A549 (cell line): ENCODE data around the gene NAV2. TPM values are rescaled to one million over a fixed set of nuclear protein-coding genes. Genes with fewer than 3 reads are reported as not detected.

ENCODE experiments used
- ATAC-seq, 2 experiments: fragments of 200-7000 bp in 1 of 2; fragments of >200 bp in 1 of 2; cut with Nextera tagmentation in 1 of 2; cut with Tn5 transposase in 1 of 2; 3 replicates each; pipeline versions ENCODE4 v1.8.0 to v1.9.1; 2018 to 2020; ENCODE audit warnings: mild to moderate bottlenecking in 1 of 2, moderate library complexity in 1 of 2
- CTCF ChIA-PET: fragments of 300-600 bp; sonication (Branson Sonifier 250); formaldehyde crosslinking; extraction: SDS; loops from one replicate; lab custom pipeline; 2021; ENCODE audit warnings: antibody characterized with exemption, inconsistent platforms; lab: Yijun Ruan, JAX
- POLR2A ChIA-PET: fragments of 350-600 bp; formaldehyde crosslinking; extraction: SDS; loops from one replicate; lab custom pipeline; 2021; ENCODE audit warnings: antibody characterized with exemption, inconsistent platforms; lab: Yijun Ruan, JAX
- DNase-seq, 2 experiments: peaks; one replicate each; pipeline versions ENCODE4 v3.0.0 to v3.0.0-alpha.2; 2011 to 2016; ENCODE audit warnings: low read depth in 1 of 2, low spot score in 1 of 2
- FAIRE-seq: peaks from 2 replicates; lab custom pipeline; 2011; peaks lifted over from hg19 to GRCh38; lab: Jason Lieb, UNC
- H3K27ac ChIP-seq, 2 experiments: fragments of >200 bp; sonication (Bioruptor Twin); formaldehyde crosslinking; 3 replicates each; pipeline ENCODE4 v1.5.1; 2016 to 2017
- H3K4me1 ChIP-seq: fragments of >200 bp; sonication (Bioruptor Twin); formaldehyde crosslinking; 3 replicates; pipeline ENCODE4 v1.6.1; 2016
- H3K4me2 ChIP-seq: fragments of >200 bp; sonication (Bioruptor Twin); formaldehyde crosslinking; 3 replicates; pipeline ENCODE4 v1.6.1; 2016
- H3K4me3 ChIP-seq: fragments of >200 bp; sonication (Bioruptor Twin); formaldehyde crosslinking; 3 replicates; pipeline ENCODE4 v1.5.1; 2016
- H3K9me3 ChIP-seq: fragments of >200 bp; sonication (Bioruptor Twin); formaldehyde crosslinking; 3 replicates; pipeline ENCODE4 v1.6.1; 2016
- ATOH8 ChIP-seq: fragments of 250-450 bp; sonication (Bioruptor Pico); IDR thresholded peaks from 2 replicates; pipeline ENCODE4 v1.5.0; 2020; ENCODE audit warnings: low read depth, mild to moderate bottlenecking, moderate library complexity
- CEBPB ChIP-seq, 2 experiments: fragments of >200 bp in 1 of 2; sonication (Bioruptor Twin) in 1 of 2; formaldehyde crosslinking in 1 of 2; IDR thresholded peaks; 2 replicates each; pipeline ENCODE4 v1.6.1; 2012 to 2016
- CHD2 ChIP-seq: fragments of 150-350 bp; IDR thresholded peaks from 2 replicates; pipeline ENCODE4 v1.6.1; 2014; ENCODE audit warnings: low read length; ENCODE audit not compliant: partially characterized antibody
- EHMT2 ChIP-seq: fragments of 200-600 bp; sonication (generic); IDR thresholded peaks from 2 replicates; pipeline ENCODE4 v1.6.1; 2016; ENCODE audit warnings: antibody characterized with exemption, low read depth, mild to moderate bottlenecking, moderate library complexity
- EP300 ChIP-seq, 2 experiments: fragments of >200 bp; sonication (Bioruptor Twin); formaldehyde crosslinking; IDR thresholded peaks; 2 replicates in 1 of 2; 3 replicates in 1 of 2; pipeline ENCODE4 v1.6.1; 2016 to 2017
- FOSL2 ChIP-seq, 2 experiments: fragments of 450-650 bp in 1 of 2; fragments of >200 bp in 1 of 2; sonication (Bioruptor Twin) in 1 of 2; formaldehyde crosslinking; IDR thresholded peaks; 2 replicates each; pipeline versions ENCODE4 v1.5.0 to v1.6.1; 2016 to 2020; ENCODE audit warnings: mild to moderate bottlenecking in 1 of 2, moderate library complexity in 1 of 2
- HEYL ChIP-seq: fragments of 250-450 bp; sonication (Bioruptor Pico); IDR thresholded peaks from 2 replicates; pipeline ENCODE4 v1.8.0; 2021; ENCODE audit warnings: mild to moderate bottlenecking, moderate library complexity
- HOXA7 ChIP-seq: fragments of 250-450 bp; sonication (Bioruptor Pico); IDR thresholded peaks from 2 replicates; pipeline ENCODE4 v1.5.0; 2020; ENCODE audit warnings: mild to moderate bottlenecking, moderate library complexity
- HOXB5 ChIP-seq: fragments of 250-450 bp; sonication (Bioruptor Pico); IDR thresholded peaks from 2 replicates; pipeline ENCODE4 v1.5.0; 2020; ENCODE audit warnings: mild to moderate bottlenecking, moderate library complexity
- JUN ChIP-seq, 2 experiments: fragments of >200 bp; sonication (Bioruptor Twin); formaldehyde crosslinking; IDR thresholded peaks; 2 replicates in 1 of 2; 3 replicates in 1 of 2; pipeline ENCODE4 v1.6.1; 2016 to 2017
- KDM1A ChIP-seq: fragments of 200-600 bp; sonication (generic); IDR thresholded peaks from 2 replicates; pipeline ENCODE4 v1.6.1; 2016; ENCODE audit warnings: low read depth, mild to moderate bottlenecking
- MAX ChIP-seq: IDR thresholded peaks from 2 replicates; pipeline ENCODE4 v1.6.1; 2012
- MAZ ChIP-seq: fragments of 150-350 bp; IDR thresholded peaks from 2 replicates; pipeline ENCODE4 v1.6.1; 2014; ENCODE audit warnings: antibody characterized with exemption, low read depth, low read length, borderline replicate concordance
- MYC ChIP-seq: IDR thresholded peaks from 2 replicates; pipeline ENCODE4 v1.6.1; 2012; ENCODE audit warnings: mild to moderate bottlenecking, inconsistent platforms, low read length, improper control_type of control experiment, borderline replicate concordance
- PHF8 ChIP-seq: fragments of 200-600 bp; sonication (generic); IDR thresholded peaks from 2 replicates; pipeline ENCODE4 v1.6.1; 2016; ENCODE audit warnings: low read depth, mild to moderate bottlenecking, antibody characterized with exemption, moderate library complexity, borderline replicate concordance
- POLR2AphosphoS2 ChIP-seq: conservative IDR thresholded peaks from 2 replicates; pipeline ENCODE4 v1.6.1; 2012; ENCODE audit warnings: low read length, improper control_type of control experiment, inconsistent platforms
- RAD21 ChIP-seq, 2 experiments: fragments of >200 bp in 1 of 2; sonication (Bioruptor Twin) in 1 of 2; formaldehyde crosslinking in 1 of 2; IDR thresholded peaks in 1 of 2; conservative IDR thresholded peaks in 1 of 2; 2 replicates in 1 of 2; 3 replicates in 1 of 2; pipeline ENCODE4 v1.6.1; 2012 to 2018; ENCODE audit warnings: inconsistent platforms in 1 of 2
- RARB ChIP-seq: fragments of 250-450 bp; sonication (Bioruptor Pico); IDR thresholded peaks from 2 replicates; pipeline ENCODE4 v1.8.0; 2021; ENCODE audit warnings: mild to moderate bottlenecking, moderate library complexity
- RCOR1 ChIP-seq: fragments of 150-350 bp; IDR thresholded peaks from 2 replicates; pipeline ENCODE4 v1.6.1; 2014; ENCODE audit warnings: antibody characterized with exemption, low read length, low read depth
- RFX5 ChIP-seq: fragments of 450-650 bp; IDR thresholded peaks from 2 replicates; pipeline ENCODE4 v1.7.1; 2014; ENCODE audit warnings: antibody characterized with exemption, mild to moderate bottlenecking, moderate library complexity
- TFCP2L1 ChIP-seq: fragments of 250-450 bp; sonication (Bioruptor Pico); IDR thresholded peaks from 2 replicates; pipeline ENCODE4 v1.5.0; 2021; ENCODE audit warnings: mild to moderate bottlenecking
- TP53 ChIP-seq: fragments of 250-450 bp; sonication (Bioruptor Pico); IDR thresholded peaks from 2 replicates; pipeline ENCODE4 v1.5.0; 2021; ENCODE audit warnings: mild to moderate bottlenecking, moderate library complexity
- ZC3H11A ChIP-seq: fragments of 450-650 bp; IDR thresholded peaks from 2 replicates; pipeline ENCODE4 v1.6.1; 2014; ENCODE audit warnings: antibody characterized with exemption, mild to moderate bottlenecking
- ZFP36 ChIP-seq: fragments of 450-650 bp; IDR thresholded peaks from 2 replicates; pipeline ENCODE4 v1.6.1; 2014; ENCODE audit warnings: borderline replicate concordance; ENCODE audit not compliant: partially characterized antibody
- ZSCAN20 ChIP-seq: fragments of 250-450 bp; sonication (Bioruptor Pico); IDR thresholded peaks from 2 replicates; pipeline ENCODE4 v1.8.0; 2022; ENCODE audit warnings: mild to moderate bottlenecking, moderate library complexity
- WGBS: methylation state at CpG from one replicate; pipeline ENCODE4 v1.1.6; 2017; ENCODE audit errors: missing lambda C conversion rate; 5-methylcytosine and 5-hydroxymethylcytosine counted together
- polyA plus RNA-seq, 4 experiments: library from polyadenylated mRNA; depleted of rRNA in 3 of 4; stranded (reverse); fragments of >200 nt; fragmentation: RNase III in 1 of 4; extraction: RNeasy Plus Mini Kit Qiagen cat#74134 plus additional on column Dnase treatment in 1 of 4; gene quantifications; 2 replicates in 3 of 4; 3 replicates in 1 of 4; pipeline ENCODE4 v1.2.3, GENCODE V29; 2011 to 2017
- TF ChIP-seq, protein P1 (sequence below): fragments of >200 bp; sonication (Bioruptor Twin); formaldehyde crosslinking; IDR thresholded peaks from 3 replicates; pipeline ENCODE4 v1.6.1; 2016

The NAV2 gene
- polyA plus RNA-seq, 2 of the 4 experiments (the other 2 are of a cell fraction): 4.9 to 19.8 TPM

DNA sequence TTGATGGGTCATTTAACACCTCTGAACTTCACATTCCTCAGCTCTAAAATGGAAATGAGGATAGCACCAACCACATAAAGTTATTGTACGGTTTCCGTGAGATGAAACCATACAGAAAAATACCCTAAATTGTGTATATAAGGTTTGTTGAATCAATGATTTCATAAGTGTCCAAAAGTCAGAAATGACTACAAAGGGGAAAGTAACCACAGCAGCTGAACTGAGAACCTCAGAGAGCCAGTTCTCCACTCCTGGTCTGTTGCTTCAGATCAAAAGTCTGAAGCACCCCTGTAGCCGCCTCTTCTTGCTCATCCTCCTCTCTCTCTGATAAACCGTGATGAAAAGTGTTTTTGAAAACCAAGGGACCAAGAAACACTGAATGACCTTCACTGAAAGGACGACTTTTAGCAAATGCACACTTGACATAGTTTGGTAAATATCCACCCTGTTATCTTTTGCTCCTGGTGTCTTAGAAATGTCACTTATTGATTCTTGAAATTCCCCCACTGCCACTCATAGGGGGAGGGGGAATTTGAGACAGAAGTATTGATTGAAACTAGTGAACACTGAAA lies 194.5 kb downstream of the NAV2 start:
- ATAC-seq: no peak
- ChIA-PET POLR2A (interaction anchor here (0.8 kb wide), 1 partner anchor 12 kb away, joined by 3 read pairs; no protein-coding TSS in a partner anchor), CTCF (interaction anchor here (0.7 to 10.2 kb wide), 26 partner anchors 9 to 836 kb away, joined by 3 to 96 read pairs (median 4); no protein-coding TSS in a partner anchor)
- Histone ChIP-seq H3K4me2 (no peak overlapping the region), H3K4me3 (no peak overlapping the region), H3K27ac (no peak overlapping the region), H3K4me1 (no peaks in the 10 kb centered on the region), H3K9me3 (no peaks in the 10 kb centered on the region)
- WGBS: 68% methylated on average over 5 of the region's 5 CpGs
- TF ChIP-seq, protein P1, sequence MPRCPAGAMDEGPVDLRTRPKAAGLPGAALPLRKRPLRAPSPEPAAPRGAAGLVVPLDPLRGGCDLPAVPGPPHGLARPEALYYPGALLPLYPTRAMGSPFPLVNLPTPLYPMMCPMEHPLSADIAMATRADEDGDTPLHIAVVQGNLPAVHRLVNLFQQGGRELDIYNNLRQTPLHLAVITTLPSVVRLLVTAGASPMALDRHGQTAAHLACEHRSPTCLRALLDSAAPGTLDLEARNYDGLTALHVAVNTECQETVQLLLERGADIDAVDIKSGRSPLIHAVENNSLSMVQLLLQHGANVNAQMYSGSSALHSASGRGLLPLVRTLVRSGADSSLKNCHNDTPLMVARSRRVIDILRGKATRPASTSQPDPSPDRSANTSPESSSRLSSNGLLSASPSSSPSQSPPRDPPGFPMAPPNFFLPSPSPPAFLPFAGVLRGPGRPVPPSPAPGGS: no peak
- no peak for TF ChIP-seq MAZ
- FAIRE-seq: no peak
- DNase-seq: no peak

GRCh38 chr11:19907839-19908238 lies 195.2 kb downstream of the NAV2 start:
- Histone ChIP-seq H3K4me3 (no peak overlapping the region), H3K4me2 (no peak overlapping the region), H3K9me3 (no peaks in the 10 kb centered on the region), H3K27ac (no peak overlapping the region), H3K4me1 (0 out of 3 replicates have a peak, but pooled peaks cover 4% of the 10 kb centered on the region)
- TF ChIP-seq MYC (no peak), JUN (IDR thresholded peaks at IDR 0.05) (no peak), EP300 (IDR thresholded peaks at IDR 0.05) (no peak), MAX (no peak), ATOH8 (CRISPR knock-in tag) (no peak), ZSCAN20 (CRISPR knock-in tag) (no peak), HEYL (CRISPR knock-in tag) (no peak), ZC3H11A (no peak), RCOR1 (no peak), CHD2 (no peak), POLR2AphosphoS2 (no peak)
- TF ChIP-seq, protein P1: no peak
- POLR2A ChIA-PET: no interaction called here
- ATAC-seq: no peak
- CTCF ChIA-PET: interaction anchor here (1.1 to 10.2 kb wide), 6 partner anchors 11 to 837 kb away, joined by 3 to 96 read pairs (median 16); no protein-coding TSS in a partner anchor
- FAIRE-seq: no peak
- DNase-seq: no peak
- WGBS: 87% methylated on average over 4 of the region's 4 CpGs

DNA sequence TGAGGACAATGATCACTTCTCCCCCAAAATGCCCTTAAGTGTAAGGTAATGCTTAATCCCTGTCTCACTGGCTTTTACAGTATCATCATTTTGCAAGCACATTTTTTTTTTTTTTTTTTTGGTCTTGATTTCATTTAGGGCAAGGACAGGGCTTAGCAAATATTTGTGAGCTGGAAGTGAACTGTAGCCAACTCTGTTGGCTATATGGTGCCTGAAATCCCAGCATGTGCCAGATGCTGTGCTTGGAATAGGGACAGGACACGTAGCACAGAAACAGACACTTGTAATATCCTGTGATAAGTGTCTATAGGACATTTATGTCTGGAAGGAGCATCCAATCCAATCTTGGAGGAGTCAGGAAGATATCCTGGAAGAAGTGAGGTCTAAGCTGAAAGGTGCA lies 198.3 kb downstream of the NAV2 start:
- 71% methylated on average over 1 of the region's 1 CpG for WGBS
- DNase-seq: no peak
- no peak for FAIRE-seq
- H3K4me1 ChIP-seq: 0 out of 3 replicates have a peak, but pooled peaks cover 4% of the 10 kb centered on the region
- TF ChIP-seq RFX5 (no peak), POLR2AphosphoS2 (no peak), ATOH8 (CRISPR knock-in tag) (no peak), HEYL (CRISPR knock-in tag) (no peak), FOSL2 (IDR thresholded peaks at IDR 0.05) (no peak), FOSL2 (CRISPR knock-in tag; IDR thresholded peaks at IDR 0.05) (no peak), TP53 (no peak), HOXA7 (CRISPR knock-in tag) (no peak), RARB (CRISPR knock-in tag) (no peak), KDM1A (no peak), MAZ (no peak), TFCP2L1 (CRISPR knock-in tag) (no peak), RAD21 (conservative IDR thresholded peaks at IDR 0.05 in 1 of 2, IDR thresholded peaks at IDR 0.05 in 1 of 2) (no peak), JUN (IDR thresholded peaks at IDR 0.05) (no peak), CEBPB (IDR thresholded peaks at IDR 0.05) (no peak), HOXB5 (CRISPR knock-in tag) (no peak), PHF8 (no peak), ZFP36 (no peak), EHMT2 (no peak)
- H3K9me3 ChIP-seq: no peaks in the 10 kb centered on the region
- no peak overlapping the region for H3K27ac ChIP-seq
- ChIA-PET CTCF (interaction anchor here (1.0 to 4.9 kb wide), 4 partner anchors 40 to 354 kb away, joined by 3 to 15 read pairs (median 4); no protein-coding TSS in a partner anchor), POLR2A (no interaction called here)
- ATAC-seq: no peak
- no peak overlapping the region for H3K4me2 ChIP-seq
- H3K4me3 ChIP-seq: no peak overlapping the region
